Measurements from ENCODE around the gene SLC29A3.

Gene SLC29A3

GRCh38 chr10:71320592-71320991 lies 1.5 kb downstream of the SLC29A3 start:
- no peak for TF ChIP-seq CTCF (IDR thresholded peaks at IDR 0.05; ENCODE audit: insufficient read depth, low read depth, low read length, missing control alignments)
- DNase-seq (ENCODE audit: low read depth): no peak
- no peak overlapping the region for H3K4me3 ChIP-seq (ENCODE audit: low read length)

GRCh38 chr10:71321386-71321785 lies 2.3 kb downstream of the SLC29A3 start:
- no peak for TF ChIP-seq CTCF (IDR thresholded peaks at IDR 0.05; ENCODE audit: insufficient read depth, low read depth, low read length, missing control alignments)
- no peak for DNase-seq (ENCODE audit: low read depth)
- no peak overlapping the region for H3K4me3 ChIP-seq (ENCODE audit: low read length)

- TF ChIP-seq CTCF (IDR thresholded peaks at IDR 0.05; ENCODE audit: insufficient read depth, low read depth, low read length, missing control alignments): no peak
- no peak overlapping the region for H3K4me3 ChIP-seq (ENCODE audit: low read length)
- DNase-seq (ENCODE audit: low read depth): peak; percentile 43
These were observed 4.3 kb downstream of the SLC29A3 start for GRCh38 chr10:71323407-71323806.

GRCh38 chr10:71324743-71325142 lies 5.7 kb downstream of the SLC29A3 start:
- no peak overlapping the region for H3K4me3 ChIP-seq (ENCODE audit: low read length)
- DNase-seq (ENCODE audit: low read depth): no peak
- no peak for TF ChIP-seq CTCF (IDR thresholded peaks at IDR 0.05; ENCODE audit: insufficient read depth, low read depth, low read length, missing control alignments)

GRCh38 chr10:71325267-71325666 lies 6.2 kb downstream of the SLC29A3 start:
- TF ChIP-seq CTCF (IDR thresholded peaks at IDR 0.05; ENCODE audit: insufficient read depth, low read depth, low read length, missing control alignments): no peak
- no peak for DNase-seq (ENCODE audit: low read depth)
- no peak overlapping the region for H3K4me3 ChIP-seq (ENCODE audit: low read length)

- H3K4me3 ChIP-seq (ENCODE audit: low read length): no peak overlapping the region
- no peak for TF ChIP-seq CTCF (IDR thresholded peaks at IDR 0.05; ENCODE audit: insufficient read depth, low read depth, low read length, missing control alignments)
- no peak for DNase-seq (ENCODE audit: low read depth)
These were observed 7.4 kb downstream of the SLC29A3 start for GRCh38 chr10:71326464-71326881.

- no peak for DNase-seq (ENCODE audit: low read depth)
- no peak for TF ChIP-seq CTCF (IDR thresholded peaks at IDR 0.05; ENCODE audit: insufficient read depth, low read depth, low read length, missing control alignments)
- H3K4me3 ChIP-seq (ENCODE audit: low read length): no peak overlapping the region
These were observed 11.8 kb downstream of the SLC29A3 start for GRCh38 chr10:71330789-71331404.

All from epithelial cell of esophagus (primary cell).